Adrenal gland (tissue), 12 donors: ENCODE measurements around the gene TCERG1L. TPM values are rescaled to one million over a fixed set of nuclear protein-coding genes. Genes with fewer than 3 reads are reported as not detected.

ENCODE experiments used
- DNase-seq, 7 donors: peaks; one replicate each; pipeline ENCODE4 v3.0.0-alpha.2; 2019 to 2020
- H3K27ac ChIP-seq, 5 donors: fragments of 200-600 bp; sonication (generic) in 4 of 5; 1 replicate in 3 of 5; 2 replicates in 2 of 5; pipeline versions ENCODE4 v1.5.1 to v1.8.0; 2016 to 2020; ENCODE audit warnings: mild to moderate bottlenecking in 1 of 5
- H3K27me3 ChIP-seq: fragments of 200-600 bp; 2 replicates; pipeline ENCODE4 v1.8.0; 2021
- H3K36me3 ChIP-seq, 2 donors: fragments of 200-600 bp; replicated peaks in 1 of 2; 1 replicate in 1 of 2; 2 replicates in 1 of 2; pipeline versions ENCODE4 v1.5.1 to v1.8.0; 2018 to 2022
- H3K4me1 ChIP-seq, 2 donors: fragments of 200-600 bp; replicated peaks in 1 of 2; 1 replicate in 1 of 2; 2 replicates in 1 of 2; pipeline versions ENCODE4 v1.5.1 to v1.8.0; 2018 to 2021
- H3K4me3 ChIP-seq, 4 donors: fragments of 200-600 bp; sonication (generic) in 3 of 4; one replicate each; pipeline ENCODE4 v1.5.1; 2016 to 2018
- H3K9me3 ChIP-seq, 3 donors: fragments of 200-600 bp; sonication (generic) in 1 of 3; replicated peaks in 1 of 3; 1 replicate in 2 of 3; 2 replicates in 1 of 3; pipeline versions ENCODE4 v1.5.1 to v1.8.0; 2016 to 2021
- CTCF ChIP-seq, 6 experiments: fragments of 450-650 bp in 4 of 6; fragments of 200-600 bp in 2 of 6; sonication (generic) in 1 of 6; IDR thresholded peaks; 1 replicate in 5 of 6; 2 replicates in 1 of 6; pipeline versions ENCODE4 v1.5.1 to v1.8.0; 2016 to 2021; ENCODE audit warnings: antibody characterized with exemption in 6 of 6, mild to moderate bottlenecking in 2 of 6, moderate library complexity in 1 of 6
- POLR2A ChIP-seq, 2 donors: fragments of 450-650 bp; IDR thresholded peaks; one replicate each; pipeline ENCODE4 v1.6.1; 2017; ENCODE audit warnings: antibody characterized with exemption in 2 of 2, mild to moderate bottlenecking in 2 of 2, moderate library complexity in 1 of 2
- WGBS, 4 donors: extraction: QIAGEN DNeasy Blood & Tissue Kit in 2 of 4; methylation state at CpG; one replicate each; pipeline versions ENCODE4 v1.1.5 to v1.1.7; 2013 to 2017; 5-methylcytosine and 5-hydroxymethylcytosine counted together
- intact Hi-C, 2 donors: fragments of 100-400 bp; cut with DNase I; formaldehyde crosslinking; loops; one replicate each; pipeline versions ENCODE4 v1.14.1 to v1.15.0; 2022 to 2023
- polyA plus RNA-seq, 3 donors: library from polyadenylated mRNA; stranded (reverse); fragments of 200-250 nt in 2 of 3; fragments of 350-450 nt in 1 of 3; fragmentation: Illumina TruSeq in 1 of 3; extraction: RNeasy Lipid Tissue Mini Kit (QIAGEN cat#74804) in 1 of 3; gene quantifications; one replicate each; pipeline ENCODE4 v1.2.3, GENCODE V29; 2013 to 2014
- total RNA-seq, 9 donors: library from RNA; depleted of rRNA in 4 of 9; stranded (reverse); fragments of >200 nt in 4 of 9; fragments of 120-200 nt in 1 of 9; fragmentation: NEBNext Ultra II Directional in 1 of 9; extraction: Animal tissue kit (Norgen Biotek cat#: 25700) in 1 of 9; gene quantifications; one replicate each; pipeline versions ENCODE4 v1.1.0 to v1.2.4, GENCODE V29; 2013 to 2023
- donor health status: healthy with polysubstance abuse.
- donor health status: Bipolar disorder and iron deficiency.
- donor health status: DM: yes; HTN: yes; CAD: no.
- donor health status: DM: no; HTN: no; CAD: no.
- donor health status: DM: no; HTN: no; CAD: no.
- donor health status: DM: yes; HTN: yes; CAD: no.

Gene TCERG1L
- total and polyA plus RNA-seq, 12 donors: 0.17 to 3.4 (median 0.97) TPM

DNA sequence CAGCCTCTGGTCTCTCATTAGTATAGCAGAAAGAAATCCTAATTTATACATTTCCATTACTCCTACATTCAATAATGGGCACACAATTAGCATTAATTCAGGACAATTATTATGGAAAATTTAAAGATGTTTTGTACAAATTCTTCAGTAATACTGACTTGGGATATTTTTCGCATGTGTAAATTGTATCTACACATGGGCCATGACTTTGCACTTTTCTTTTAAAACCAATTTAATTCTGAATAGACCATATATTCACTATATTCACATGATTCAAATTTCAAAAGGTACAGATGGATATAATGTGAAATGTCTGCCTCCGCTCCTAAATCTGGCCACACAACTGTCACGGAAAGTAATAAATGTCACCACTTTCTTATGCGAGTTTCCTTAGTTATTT is 123.0 kb downstream of the TCERG1L start:
- WGBS, 4 donors: 91 to 94% (median 92%) methylated on average over 4 of the region's 4 CpGs
- Histone ChIP-seq H3K36me3 (no peaks in the 10 kb centered on the region), H3K9me3 (no peaks in the 10 kb centered on the region), H3K4me3 (no peak overlapping the region), H3K4me1 (no peaks in the 10 kb centered on the region), H3K27ac (no peak overlapping the region), H3K27me3 (no peaks in the 10 kb centered on the region)
- TF ChIP-seq CTCF (IDR thresholded peaks at IDR 0.05): no peak
- no peak for TF ChIP-seq POLR2A (IDR thresholded peaks at IDR 0.05)
- intact Hi-C loops: no loop called here
- no peak for DNase-seq

- no peaks in the 10 kb centered on the region for H3K36me3 ChIP-seq
- H3K9me3 ChIP-seq: no peaks in the 10 kb centered on the region
- no peak for TF ChIP-seq CTCF (IDR thresholded peaks at IDR 0.05)
- TF ChIP-seq POLR2A (IDR thresholded peaks at IDR 0.05): no peak
- WGBS, 4 donors: 75 to 83% (median 76%) methylated on average over 5 to 7 of the region's 7 CpGs
- H3K4me1 ChIP-seq: no peaks in the 10 kb centered on the region
- H3K4me3 ChIP-seq: no peak overlapping the region
- intact Hi-C loops: no loop called here
- no peaks in the 10 kb centered on the region for H3K27me3 ChIP-seq
- DNase-seq: peak in 1 of 7 donors; percentile 63
- no peak overlapping the region for H3K27ac ChIP-seq
Observed at GRCh38 chr10:131187926-131188325, 123.6 kb downstream of the TCERG1L start.

GRCh38 chr10:131187274-131187673 is 124.2 kb downstream of the TCERG1L start:
- intact Hi-C loops: no loop called here
- Histone ChIP-seq H3K4me3 (no peak overlapping the region), H3K9me3 (no peaks in the 10 kb centered on the region), H3K27me3 (no peaks in the 10 kb centered on the region), H3K36me3 (no peaks in the 10 kb centered on the region), H3K27ac (no peak overlapping the region), H3K4me1 (no peaks in the 10 kb centered on the region)
- TF ChIP-seq POLR2A (IDR thresholded peaks at IDR 0.05) (no peak), CTCF (IDR thresholded peaks at IDR 0.05) (no peak)
- DNase-seq: peak in 1 of 7 donors; percentile 29
- 73 to 87% (median 80%) methylated on average over 3 to 7 of the region's 7 CpGs for WGBS, 4 donors

GRCh38 chr10:131186547-131187253 is 124.8 kb downstream of the TCERG1L start:
- H3K27me3 ChIP-seq: no peaks in the 10 kb centered on the region
- TF ChIP-seq POLR2A (IDR thresholded peaks at IDR 0.05) (no peak), CTCF (IDR thresholded peaks at IDR 0.05) (no peak)
- no peaks in the 10 kb centered on the region for H3K36me3 ChIP-seq
- no peaks in the 10 kb centered on the region for H3K4me1 ChIP-seq
- peak in 1 of 7 donors; percentile 20 for DNase-seq
- WGBS, 4 donors: 72 to 88% (median 82%) methylated on average over 12 of the region's 12 CpGs
- no peaks in the 10 kb centered on the region for H3K9me3 ChIP-seq
- intact Hi-C loops: no loop called here
- no peak overlapping the region for H3K4me3 ChIP-seq
- H3K27ac ChIP-seq: no peak overlapping the region
